ENCODE measurements around the gene IFFO2. TPM values are rescaled to one million over a fixed set of nuclear protein-coding genes. Genes with fewer than 3 reads are reported as not detected.
"Not testable (repeated sequence)": the region's sequence is repeated elsewhere in the genome, so short reads cannot be mapped to it uniquely, and the experiment has no call there.

The IFFO2 gene
- total RNA-seq, 2 experiments from 2014 or later: 19.9 to 22.7 TPM

DNA sequence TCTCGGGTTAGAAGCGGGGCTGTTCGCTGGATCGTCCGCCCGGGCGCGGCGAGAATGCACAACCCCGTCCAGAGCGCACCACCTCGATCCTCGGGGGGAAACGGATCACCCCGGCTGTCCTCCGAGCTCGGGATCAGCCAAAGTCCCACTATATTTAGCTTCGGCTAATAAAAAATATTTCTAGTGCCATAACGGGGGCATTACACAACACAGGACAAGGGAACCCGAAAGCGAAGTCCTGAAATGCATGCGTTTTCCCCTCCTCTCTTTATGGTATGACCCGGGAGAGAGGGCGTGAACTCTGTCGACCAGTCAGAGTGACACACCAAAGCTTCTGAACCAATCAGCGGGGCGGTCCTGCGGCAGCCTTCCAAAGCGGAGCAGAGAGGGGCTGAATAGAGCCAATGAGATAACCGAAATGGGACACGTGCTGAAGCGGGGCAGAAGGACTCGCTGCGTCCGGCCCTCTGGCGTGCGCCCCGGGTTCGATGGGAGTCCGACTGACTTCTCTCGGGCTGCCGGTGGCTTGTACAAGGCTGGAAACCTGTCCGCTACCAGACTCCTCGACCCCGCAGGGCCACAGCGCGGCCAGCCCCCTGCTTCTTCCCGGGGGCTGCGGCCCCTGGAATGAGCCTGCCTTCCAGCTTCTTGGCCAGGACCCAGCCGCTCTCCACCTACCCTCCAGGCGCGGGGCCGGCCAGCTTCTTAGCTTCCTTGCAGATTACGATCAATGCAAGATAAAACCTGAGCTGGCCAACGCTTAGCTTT, 53.8 kb downstream of the IFFO2 start, which contains the start of gene ALDH4A1:
Gene ALDH4A1 (minus strand): TSS at position 33 of the 768 bp plus-strand sequence. CDS start 32 bp downstream, at position 1.
- no peaks in the 10 kb centered on the region for H3K27me3 Mint-ChIP-seq
- CTCF ChIA-PET: interaction anchor here (0.9 to 3.8 kb wide), 12 partner anchors 11 to 338 kb away, joined by 3 to 38 read pairs (median 4); partner anchors contain the start of gene IFFO2
- POLR2A ChIA-PET: interaction anchor here (0.6 to 3.0 kb wide), 14 partner anchors 9 to 891 kb away, joined by 3 to 26 read pairs (median 3); partner anchors contain the start of gene IFFO2
- peak within 1 kb of the TSS; percentile 80 for H3K4me3 Mint-ChIP-seq
- H3K36me3 Mint-ChIP-seq (ENCODE audit: low read depth): peaks cover 3% of the 10 kb centered on the region
- DNase-seq: peak; percentile 96
- H3K9me3 Mint-ChIP-seq: no peaks in the 10 kb centered on the region
- peaks cover 33% of the 10 kb centered on the region for H3K4me1 Mint-ChIP-seq
- peak within 1 kb of the TSS; percentile 86 for H3K27ac Mint-ChIP-seq

DNA sequence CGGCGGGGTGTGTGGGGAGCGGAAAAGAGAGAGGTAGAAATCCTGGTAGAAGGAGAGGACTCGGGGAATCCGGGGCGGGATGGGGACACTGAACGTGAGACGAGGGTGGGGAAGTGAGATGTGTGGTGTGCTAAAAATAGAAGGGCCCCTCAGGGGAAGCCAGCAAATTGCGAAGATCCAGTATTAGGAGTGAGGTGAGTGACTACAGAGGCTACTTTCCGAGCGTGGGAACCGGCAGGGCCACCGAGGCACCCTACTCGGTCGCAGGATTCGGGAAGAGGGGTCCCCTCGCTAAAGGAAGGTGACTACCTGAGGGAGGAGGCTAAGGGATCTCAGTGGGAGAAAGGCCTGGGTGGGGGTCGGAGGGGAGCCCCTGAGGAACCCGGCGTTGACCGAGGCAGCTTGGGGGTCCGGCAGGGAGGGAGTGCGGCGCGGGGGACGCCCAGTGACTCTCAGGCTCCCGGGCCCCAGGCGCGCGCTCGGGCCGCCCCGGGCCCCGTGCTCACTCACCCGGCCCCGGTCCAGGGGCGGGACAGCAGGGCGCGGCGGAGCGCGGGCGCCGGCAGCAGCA, 54.4 kb downstream of the IFFO2 start:
- H3K4me3 Mint-ChIP-seq: peak overlapping the region; percentile 80
- H3K27me3 Mint-ChIP-seq: no peaks in the 10 kb centered on the region
- no peak overlapping the region for H3K27ac Mint-ChIP-seq
- CTCF ChIA-PET: interaction anchor here (0.9 to 3.8 kb wide), 9 partner anchors 11 to 339 kb away, joined by 3 to 38 read pairs (median 8); no protein-coding TSS in a partner anchor
- DNase-seq: no peak
- no peaks in the 10 kb centered on the region for H3K36me3 Mint-ChIP-seq (ENCODE audit: low read depth)
- peaks cover 30% of the 10 kb centered on the region for H3K4me1 Mint-ChIP-seq
- POLR2A ChIA-PET: interaction anchor here (0.6 to 3.0 kb wide), 10 partner anchors 11 to 306 kb away, joined by 3 to 26 read pairs (median 8); partner anchors contain the start of gene IFFO2
- H3K9me3 Mint-ChIP-seq: no peaks in the 10 kb centered on the region

DNA sequence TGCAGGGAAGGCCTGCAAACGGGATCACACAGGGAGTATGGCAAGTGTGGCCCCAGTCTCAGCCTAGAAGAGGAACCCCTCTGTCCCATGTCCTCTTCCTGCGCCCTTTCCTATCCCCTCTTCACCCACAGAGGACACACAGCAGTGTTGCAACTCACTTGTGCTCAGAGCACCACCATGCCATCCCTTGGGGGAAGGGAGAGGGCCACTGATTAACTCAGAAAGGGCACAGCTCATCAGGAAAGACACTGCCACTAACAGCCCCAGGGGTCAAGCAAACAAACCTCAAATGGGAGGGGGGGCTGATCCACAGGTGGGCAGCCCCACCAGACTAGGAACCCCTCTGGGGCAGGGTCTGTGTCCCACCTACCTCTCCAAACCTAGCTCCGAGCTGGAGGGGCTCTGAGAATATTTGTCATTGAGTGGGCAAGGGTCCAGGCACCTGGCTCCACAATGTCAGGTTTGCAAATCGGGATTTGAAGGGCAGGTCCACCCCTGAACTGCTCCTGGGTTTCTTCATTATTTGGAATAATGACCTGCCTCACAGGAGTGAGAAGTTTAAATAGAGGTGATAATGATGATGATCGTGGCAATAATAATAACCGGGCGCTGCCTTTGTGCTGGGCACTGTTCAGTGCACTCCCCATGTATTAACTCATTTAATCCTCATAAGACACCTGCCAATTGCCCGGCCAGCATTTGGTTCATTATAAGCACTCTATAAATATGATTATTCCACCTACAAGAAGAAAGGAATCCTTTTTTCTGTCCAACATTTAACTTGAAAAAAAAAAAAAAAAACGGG, 55.1 kb downstream of the IFFO2 start:
- Mint-ChIP-seq H3K9me3 (no peaks in the 10 kb centered on the region), H3K36me3 (ENCODE audit: low read depth) (no peaks in the 10 kb centered on the region), H3K4me3 (peak overlapping the region; percentile 80), H3K4me1 (peaks cover 30% of the 10 kb centered on the region), H3K27ac (no peak overlapping the region), H3K27me3 (no peaks in the 10 kb centered on the region)
- POLR2A ChIA-PET: interaction anchor here (0.8 to 3.0 kb wide), 4 partner anchors 22 to 50 kb away, joined by 4 to 26 read pairs (median 13); no protein-coding TSS in a partner anchor
- CTCF ChIA-PET: interaction anchor here (2.4 kb wide), 1 partner anchor 17 kb away, joined by 11 read pairs; no protein-coding TSS in a partner anchor
- no peak for DNase-seq

GRCh38 chr1:18900303-18900841, 56.1 kb downstream of the IFFO2 start:
- no peak overlapping the region for H3K4me3 Mint-ChIP-seq
- DNase-seq: no peak
- CTCF ChIA-PET: interaction anchor here (1.3 to 2.4 kb wide), 3 partner anchors 12 to 214 kb away, joined by 3 to 11 read pairs (median 4); no protein-coding TSS in a partner anchor
- POLR2A ChIA-PET: no interaction called here
- peaks cover 30% of the 10 kb centered on the region for H3K4me1 Mint-ChIP-seq
- no peaks in the 10 kb centered on the region for H3K36me3 Mint-ChIP-seq (ENCODE audit: low read depth)
- H3K27me3 Mint-ChIP-seq: no peaks in the 10 kb centered on the region
- H3K27ac Mint-ChIP-seq: no peak overlapping the region
- no peaks in the 10 kb centered on the region for H3K9me3 Mint-ChIP-seq

DNA sequence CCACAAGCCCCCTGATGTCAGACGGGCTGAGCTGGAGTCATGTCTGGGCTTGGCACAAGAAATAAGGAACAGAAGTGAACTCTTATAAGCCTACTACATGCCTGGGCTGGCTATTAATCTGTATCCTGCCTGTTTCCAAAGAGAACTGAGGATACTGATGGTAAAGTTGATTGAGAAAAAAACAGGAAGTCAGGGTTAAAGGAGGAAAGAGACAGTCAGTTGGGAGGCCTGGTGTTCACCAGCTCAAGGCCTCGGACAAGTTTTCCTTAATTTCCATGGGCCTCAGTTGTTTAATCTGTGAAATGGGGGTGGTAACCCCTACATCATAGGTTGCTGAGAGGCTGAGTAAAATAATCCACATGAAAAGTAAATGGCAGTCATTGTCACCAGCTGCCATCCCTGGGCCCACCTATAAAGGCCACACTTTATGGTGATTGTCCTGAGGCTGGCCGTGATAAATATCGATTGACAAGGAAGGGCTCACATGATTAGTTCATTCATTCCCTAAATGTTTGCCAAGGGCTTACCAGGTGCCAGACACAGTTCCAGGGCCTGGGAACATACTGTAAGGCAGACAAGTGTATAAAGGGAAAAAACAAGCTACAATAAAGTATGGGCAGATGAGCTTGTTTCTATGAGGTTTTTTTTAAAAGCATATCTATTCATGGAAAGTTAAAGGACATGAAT, 57.0 kb downstream of the IFFO2 start:
- peaks cover 30% of the 10 kb centered on the region for H3K4me1 Mint-ChIP-seq
- DNase-seq: no peak
- ChIA-PET POLR2A (no interaction called here), CTCF (interaction anchor here (0.6 to 2.4 kb wide), 5 partner anchors 13 to 215 kb away, joined by 3 to 11 read pairs (median 3); no protein-coding TSS in a partner anchor)
- H3K27me3 Mint-ChIP-seq: no peaks in the 10 kb centered on the region
- no peaks in the 10 kb centered on the region for H3K36me3 Mint-ChIP-seq (ENCODE audit: low read depth)
- no peak overlapping the region for H3K27ac Mint-ChIP-seq
- H3K9me3 Mint-ChIP-seq: no peaks in the 10 kb centered on the region
- no peak overlapping the region for H3K4me3 Mint-ChIP-seq

DNA sequence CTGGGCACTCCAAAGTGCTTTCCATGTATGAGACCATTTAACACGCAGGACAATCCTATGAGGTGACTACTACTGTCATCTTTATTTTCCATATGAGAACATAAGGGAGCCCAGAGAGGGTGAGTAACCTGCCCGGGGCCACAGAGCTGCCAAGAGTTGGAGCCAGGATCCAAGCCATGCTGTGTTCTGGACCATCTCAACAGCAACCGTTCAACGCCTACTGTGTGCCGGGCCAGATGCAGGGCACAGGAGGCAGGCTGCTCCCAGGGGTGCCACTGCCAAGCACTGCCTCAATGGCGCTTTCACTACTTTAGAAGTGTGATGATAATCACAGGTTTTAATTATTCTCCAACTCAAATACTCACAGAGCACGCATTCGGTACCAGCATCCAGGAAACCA, 57.9 kb downstream of the IFFO2 start:
- H3K27me3 Mint-ChIP-seq: no peaks in the 10 kb centered on the region
- H3K9me3 Mint-ChIP-seq: no peaks in the 10 kb centered on the region
- peaks cover 26% of the 10 kb centered on the region for H3K4me1 Mint-ChIP-seq
- H3K4me3 Mint-ChIP-seq: no peak overlapping the region
- H3K36me3 Mint-ChIP-seq (ENCODE audit: low read depth): no peaks in the 10 kb centered on the region
- no peak overlapping the region for H3K27ac Mint-ChIP-seq
- ChIA-PET POLR2A (no interaction called here), CTCF (no interaction called here)
- no peak for DNase-seq

GRCh38 chr1:18895317-18895716, 61.2 kb downstream of the IFFO2 start:
- H3K36me3 Mint-ChIP-seq (ENCODE audit: low read depth): no peaks in the 10 kb centered on the region
- peaks cover 2% of the 10 kb centered on the region for H3K4me1 Mint-ChIP-seq
- H3K9me3 Mint-ChIP-seq: no peaks in the 10 kb centered on the region
- POLR2A ChIA-PET: interaction anchor here (1.0 kb wide), 1 partner anchor 11 kb away, joined by 3 read pairs; no protein-coding TSS in a partner anchor
- H3K27me3 Mint-ChIP-seq: no peaks in the 10 kb centered on the region
- CTCF ChIA-PET: no interaction called here
- no peak overlapping the region for H3K4me3 Mint-ChIP-seq
- DNase-seq: no peak
- no peak overlapping the region for H3K27ac Mint-ChIP-seq

GRCh38 chr1:18893120-18893519, 63.4 kb downstream of the IFFO2 start:
- ChIA-PET POLR2A (interaction anchor here (1.1 to 1.2 kb wide), 2 partner anchors 10 to 16 kb away, joined by 3 read pairs; no protein-coding TSS in a partner anchor), CTCF (interaction anchor here (0.8 to 1.8 kb wide), 2 partner anchors 9 to 12 kb away, joined by 3 to 8 read pairs; no protein-coding TSS in a partner anchor)
- Mint-ChIP-seq H3K4me1 (no peaks in the 10 kb centered on the region), H3K36me3 (ENCODE audit: low read depth) (no peaks in the 10 kb centered on the region), H3K4me3 (no peak overlapping the region), H3K27me3 (no peaks in the 10 kb centered on the region), H3K27ac (no peak overlapping the region), H3K9me3 (no peaks in the 10 kb centered on the region)
- no peak for DNase-seq

DNA sequence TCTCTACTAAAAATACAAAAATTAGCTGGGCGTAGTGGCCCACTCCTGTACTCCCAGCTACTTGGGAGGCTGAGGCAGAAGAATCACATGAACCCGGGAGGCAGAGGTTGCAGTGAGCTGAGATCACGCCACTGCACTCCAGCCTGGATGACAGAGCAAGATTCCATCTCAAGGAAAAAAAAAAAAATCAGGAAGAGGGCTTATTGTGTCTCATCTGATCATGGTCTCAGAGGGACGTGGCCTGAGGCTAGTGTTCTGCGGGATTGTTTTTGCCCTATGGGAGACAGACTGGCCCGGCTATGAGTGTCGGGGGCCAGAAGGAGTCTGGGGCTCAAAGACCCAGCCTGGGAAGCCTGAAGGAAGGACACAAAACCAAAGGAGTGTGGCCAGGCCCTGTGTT, 64.6 kb downstream of the IFFO2 start:
- POLR2A ChIA-PET; H3K4me3 Mint-ChIP-seq; H3K27ac Mint-ChIP-seq; H3K36me3 Mint-ChIP-seq (ENCODE audit: low read depth); H3K9me3 Mint-ChIP-seq; H3K4me1 Mint-ChIP-seq; H3K27me3 Mint-ChIP-seq; DNase-seq: not testable (repeated sequence)
- CTCF ChIA-PET: interaction anchor here (1.0 to 1.8 kb wide), 2 partner anchors 8 to 59 kb away, joined by 3 to 8 read pairs; no protein-coding TSS in a partner anchor

GRCh38 chr1:18891426-18891780, 65.1 kb downstream of the IFFO2 start:
- ChIA-PET CTCF (interaction anchor here (1.0 kb wide), 1 partner anchor 59 kb away, joined by 3 read pairs; no protein-coding TSS in a partner anchor), POLR2A (interaction anchor here (1.1 kb wide), 1 partner anchor 35 kb away, joined by 3 read pairs; no protein-coding TSS in a partner anchor)
- no peaks in the 10 kb centered on the region for H3K27me3 Mint-ChIP-seq
- H3K4me3 Mint-ChIP-seq: no peak overlapping the region
- no peaks in the 10 kb centered on the region for H3K9me3 Mint-ChIP-seq
- H3K4me1 Mint-ChIP-seq: no peaks in the 10 kb centered on the region
- DNase-seq: no peak
- H3K27ac Mint-ChIP-seq: no peak overlapping the region
- no peaks in the 10 kb centered on the region for H3K36me3 Mint-ChIP-seq (ENCODE audit: low read depth)

- Mint-ChIP-seq H3K27ac (no peak overlapping the region), H3K4me1 (no peaks in the 10 kb centered on the region), H3K9me3 (no peaks in the 10 kb centered on the region), H3K4me3 (no peak overlapping the region), H3K36me3 (ENCODE audit: low read depth) (no peaks in the 10 kb centered on the region), H3K27me3 (no peaks in the 10 kb centered on the region)
- no peak for DNase-seq
- ChIA-PET CTCF (interaction anchor here (1.0 kb wide), 1 partner anchor 60 kb away, joined by 3 read pairs; no protein-coding TSS in a partner anchor), POLR2A (interaction anchor here (1.1 kb wide), 1 partner anchor 35 kb away, joined by 3 read pairs; no protein-coding TSS in a partner anchor)
Observed at GRCh38 chr1:18890706-18891425, 65.6 kb downstream of the IFFO2 start.
